CD14-positive monocyte (primary cell): ENCODE measurements around the gene ACSBG1. TPM values are rescaled to one million over a fixed set of nuclear protein-coding genes. Genes with fewer than 3 reads are reported as not detected.

Source experiments
- DNase-seq, 3 donors: peaks; one replicate each; pipeline ENCODE4 v3.0.0-alpha.2; 2011 to 2022
- H2AFZ ChIP-seq: 2 replicates; pipeline ENCODE4 v1.6.0; 2012; ENCODE audit warnings: mild to moderate bottlenecking, low read depth, low read length, inconsistent platforms; ENCODE audit not compliant: insufficient read depth, poor library complexity, severe bottlenecking
- H3K27ac ChIP-seq, 2 donors: 1 replicate in 1 of 2; 2 replicates in 1 of 2; pipeline ENCODE4 v1.5.1; 2012 to 2013; ENCODE audit warnings: low read length in 2 of 2, control low read depth in 1 of 2, inconsistent platforms in 1 of 2, low read depth in 1 of 2, mild to moderate bottlenecking in 1 of 2
- H3K27me3 ChIP-seq, 2 donors: one replicate each; pipeline versions ENCODE4 v1.6.0 to v1.6.1; 2011 to 2013; ENCODE audit warnings: low read length in 2 of 2; ENCODE audit not compliant: control insufficient read depth in 2 of 2, insufficient read depth in 2 of 2
- H3K36me3 ChIP-seq, 2 donors: replicated peaks in 1 of 2; 1 replicate in 1 of 2; 2 replicates in 1 of 2; pipeline versions ENCODE4 v1.5.1 to v1.6.1; 2012 to 2013; ENCODE audit warnings: low read length in 2 of 2, control low read depth in 1 of 2, inconsistent platforms in 1 of 2, mild to moderate bottlenecking in 1 of 2; ENCODE audit not compliant: insufficient read depth in 2 of 2, control insufficient read depth in 1 of 2
- H3K4me1 ChIP-seq, 2 donors: 1 replicate in 1 of 2; 2 replicates in 1 of 2; pipeline versions ENCODE4 v1.5.1 to v1.6.1; 2012 to 2013; ENCODE audit warnings: low read length in 2 of 2, control low read depth in 1 of 2, inconsistent platforms in 1 of 2, mild to moderate bottlenecking in 1 of 2, moderate library complexity in 1 of 2; ENCODE audit not compliant: insufficient read depth in 2 of 2, control insufficient read depth in 1 of 2
- H3K4me2 ChIP-seq: replicated peaks from 2 replicates; pipeline ENCODE3; 2012; ENCODE audit warnings: low read length, moderate library complexity, mild to moderate bottlenecking; ENCODE audit not compliant: poor library complexity, severe bottlenecking; ENCODE audit errors: extremely low read depth
- H3K4me3 ChIP-seq, 3 experiments: fragments of 200-600 bp in 1 of 3; sonication (generic) in 1 of 3; replicated peaks in 1 of 3; 1 replicate in 2 of 3; 2 replicates in 1 of 3; pipeline ENCODE4 v1.5.1; 2011 to 2013; ENCODE audit warnings: low read length in 3 of 3, mild to moderate bottlenecking in 3 of 3, control low read depth in 2 of 3, low read depth in 2 of 3, inconsistent platforms in 1 of 3, moderate library complexity in 1 of 3
- H3K79me2 ChIP-seq: 2 replicates; pipeline ENCODE4 v1.6.0; 2012; ENCODE audit warnings: mild to moderate bottlenecking, control low read depth, inconsistent platforms, low read length, moderate library complexity; ENCODE audit not compliant: insufficient read depth
- H3K9ac ChIP-seq: 2 replicates; pipeline ENCODE4 v1.6.0; 2017; ENCODE audit warnings: low read length, mild to moderate bottlenecking; ENCODE audit not compliant: insufficient read depth, poor library complexity, severe bottlenecking
- H3K9me3 ChIP-seq, 2 donors: replicated peaks in 1 of 2; 1 replicate in 1 of 2; 2 replicates in 1 of 2; pipeline versions ENCODE4 v1.5.1 to v1.6.1; 2012 to 2013; ENCODE audit warnings: low read length in 2 of 2, control low read depth in 1 of 2; ENCODE audit not compliant: control insufficient read depth in 1 of 2, insufficient read depth in 1 of 2
- H4K20me1 ChIP-seq: 2 replicates; pipeline ENCODE4 v1.6.0; 2012; ENCODE audit warnings: mild to moderate bottlenecking, low read length, control low read depth, moderate library complexity; ENCODE audit not compliant: insufficient read depth
- H3K27ac Mint-ChIP-seq, 7 donors: one replicate each; pipeline ENCODE4 v1.8.0; 2020; ENCODE audit warnings: mild to moderate bottlenecking in 7 of 7, mixed read lengths in 7 of 7, moderate library complexity in 6 of 7, inconsistent platforms in 2 of 7
- H3K27me3 Mint-ChIP-seq, 3 donors: one replicate each; pipeline ENCODE4 v1.8.0; 2021 to 2022; ENCODE audit warnings: low read depth in 3 of 3, mild to moderate bottlenecking in 3 of 3, mixed read lengths in 3 of 3, moderate library complexity in 3 of 3, inconsistent platforms in 1 of 3
- H3K36me3 Mint-ChIP-seq, 2 donors: one replicate each; pipeline ENCODE4 v1.8.0; 2020; ENCODE audit warnings: mixed read lengths in 2 of 2, inconsistent platforms in 1 of 2, mild to moderate bottlenecking in 1 of 2
- H3K4me1 Mint-ChIP-seq: one replicate; pipeline ENCODE4 v1.8.0; 2020; ENCODE audit warnings: mild to moderate bottlenecking, mixed read lengths
- H3K4me3 Mint-ChIP-seq, 2 donors: one replicate each; pipeline ENCODE4 v1.8.0; 2020; ENCODE audit warnings: mild to moderate bottlenecking in 2 of 2, mixed read lengths in 2 of 2, moderate library complexity in 1 of 2
- H3K9me3 Mint-ChIP-seq, 7 donors: one replicate each; pipeline ENCODE4 v1.8.0; 2020 to 2022; ENCODE audit warnings: mixed read lengths in 7 of 7, mild to moderate bottlenecking in 6 of 7, moderate library complexity in 6 of 7, inconsistent platforms in 2 of 7
- WGBS: methylation state at CpG from one replicate; pipeline ENCODE4 v1.1.5; 2013; ENCODE audit warnings: missing lambda C conversion rate; ENCODE audit not compliant: insufficient coverage; 5-methylcytosine and 5-hydroxymethylcytosine counted together
- intact Hi-C, 2 donors: fragments of 100-400 bp; cut with micrococcal nuclease; formaldehyde crosslinking; loops; one replicate each; pipeline versions ENCODE4 v1.15.0 to v1.15.1; 2023
- polyA plus RNA-seq, 3 donors: library from polyadenylated mRNA; depleted of rRNA in 1 of 3; unstranded in 2 of 3; stranded (reverse) in 1 of 3; fragments of 300-500 nt in 2 of 3; fragments of >200 nt in 1 of 3; fragmentation: Illumina TruSeq in 2 of 3; gene quantifications; 1 replicate in 2 of 3; 2 replicates in 1 of 3; pipeline ENCODE4 v1.2.3, GENCODE V29; 2012 to 2021
- TF ChIP-seq, protein P1 (sequence below): fragments of 200-600 bp; IDR thresholded peaks from one replicate; pipeline ENCODE4 v1.8.0; 2022; ENCODE audit warnings: antibody characterized with exemption, mild to moderate bottlenecking

Gene ACSBG1
- polyA plus RNA-seq, 3 donors, result 0.01 TPM; not detected in 2

DNA sequence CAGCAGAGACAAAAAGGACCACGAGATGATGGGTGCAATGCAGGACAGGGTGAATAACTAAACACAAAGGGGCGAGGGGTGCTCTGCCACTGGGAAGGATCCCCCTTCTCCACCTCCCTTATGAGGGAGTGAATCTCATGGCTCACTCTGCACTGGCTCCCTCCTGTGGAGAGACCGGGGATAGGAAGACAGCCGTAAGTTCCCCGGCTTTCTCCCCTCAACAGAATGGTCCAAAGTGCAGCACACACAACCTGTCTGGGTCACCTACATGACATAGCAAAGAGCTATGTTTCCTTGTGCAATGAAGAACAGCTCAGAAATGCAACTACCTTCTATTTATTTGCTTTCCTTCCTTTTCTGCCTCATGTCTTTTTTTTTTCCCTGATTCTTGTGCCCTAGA, 7.8 kb upstream of the ACSBG1 start:
- H3K27me3 Mint-ChIP-seq, result peaks cover 0 to 2% (median 1%) of the 10 kb centered on the region in 3 donors
- Histone ChIP-seq H3K4me1 (peaks cover 5% of the 10 kb centered on the region in 2 donors), H3K79me2 (no peaks in the 10 kb centered on the region), H3K27ac (no peak overlapping the region), H3K4me3 (no peak overlapping the region), H4K20me1 (no peaks in the 10 kb centered on the region), H3K4me2 (no peak overlapping the region), H3K36me3 (no peaks in the 10 kb centered on the region), H2AFZ (no peak overlapping the region), H3K9ac (no peak overlapping the region), H3K27me3 (no peaks in the 10 kb centered on the region), H3K9me3 (no peaks in the 10 kb centered on the region)
- no peaks in the 10 kb centered on the region for H3K9me3 Mint-ChIP-seq
- intact Hi-C loops, result loop anchor here (1.0 to 5.0 kb wide), 4 partner anchors 110 to 285 kb away; partner anchors contain the start of gene CIB2 (in 1 of the 2)
- H3K4me1 Mint-ChIP-seq, result peaks cover 2% of the 10 kb centered on the region
- H3K36me3 Mint-ChIP-seq, result no peaks in the 10 kb centered on the region
- H3K27ac Mint-ChIP-seq, result no peak overlapping the region
- TF ChIP-seq, protein P1, sequence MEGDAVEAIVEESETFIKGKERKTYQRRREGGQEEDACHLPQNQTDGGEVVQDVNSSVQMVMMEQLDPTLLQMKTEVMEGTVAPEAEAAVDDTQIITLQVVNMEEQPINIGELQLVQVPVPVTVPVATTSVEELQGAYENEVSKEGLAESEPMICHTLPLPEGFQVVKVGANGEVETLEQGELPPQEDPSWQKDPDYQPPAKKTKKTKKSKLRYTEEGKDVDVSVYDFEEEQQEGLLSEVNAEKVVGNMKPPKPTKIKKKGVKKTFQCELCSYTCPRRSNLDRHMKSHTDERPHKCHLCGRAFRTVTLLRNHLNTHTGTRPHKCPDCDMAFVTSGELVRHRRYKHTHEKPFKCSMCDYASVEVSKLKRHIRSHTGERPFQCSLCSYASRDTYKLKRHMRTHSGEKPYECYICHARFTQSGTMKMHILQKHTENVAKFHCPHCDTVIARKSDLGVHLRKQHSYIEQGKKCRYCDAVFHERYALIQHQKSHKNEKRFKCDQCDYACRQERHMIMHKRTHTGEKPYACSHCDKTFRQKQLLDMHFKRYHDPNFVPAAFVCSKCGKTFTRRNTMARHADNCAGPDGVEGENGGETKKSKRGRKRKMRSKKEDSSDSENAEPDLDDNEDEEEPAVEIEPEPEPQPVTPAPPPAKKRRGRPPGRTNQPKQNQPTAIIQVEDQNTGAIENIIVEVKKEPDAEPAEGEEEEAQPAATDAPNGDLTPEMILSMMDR, result no peak
- peak in 2 of 3 donors; percentile 8 to 22 for DNase-seq
- 74% methylated on average over 3 of the region's 5 CpGs for WGBS
- no peak overlapping the region for H3K4me3 Mint-ChIP-seq

DNA sequence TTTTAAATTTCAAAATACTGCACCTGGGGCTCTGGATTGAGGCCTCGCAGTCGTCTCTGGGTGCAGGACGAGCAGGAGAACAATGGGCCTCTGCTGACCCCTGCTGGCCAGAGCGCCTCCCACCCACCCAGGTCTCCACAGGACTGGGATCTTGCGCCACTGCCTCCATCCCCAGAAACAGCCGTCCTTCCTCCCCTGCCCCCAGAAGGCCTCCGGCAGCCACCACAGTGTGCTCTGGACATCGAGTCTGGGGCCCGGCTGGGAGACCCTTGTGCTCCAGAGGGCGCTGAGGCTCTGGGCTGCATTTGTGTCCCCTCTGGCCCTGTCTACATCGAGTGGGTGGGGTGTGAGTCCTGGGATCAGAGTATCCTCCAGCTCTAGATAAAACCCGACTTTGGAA, 6.7 kb upstream of the ACSBG1 start:
- peaks cover 0 to 2% (median 1%) of the 10 kb centered on the region in 3 donors for H3K27me3 Mint-ChIP-seq
- no peaks in the 10 kb centered on the region for H3K9me3 Mint-ChIP-seq
- H3K4me3 ChIP-seq, result no peak overlapping the region
- peak overlapping the region; percentile 68 for H2AFZ ChIP-seq
- no peaks in the 10 kb centered on the region for H3K36me3 ChIP-seq
- H3K27me3 ChIP-seq, result no peaks in the 10 kb centered on the region
- peaks cover 5% of the 10 kb centered on the region in 2 donors for H3K4me1 ChIP-seq
- H3K4me2 ChIP-seq, result no peak overlapping the region
- no peak overlapping the region for H3K27ac ChIP-seq
- H3K36me3 Mint-ChIP-seq, result no peaks in the 10 kb centered on the region
- TF ChIP-seq, protein P1, result peak; percentile 83
- H3K79me2 ChIP-seq, result no peaks in the 10 kb centered on the region
- H3K9ac ChIP-seq, result no peak overlapping the region
- no peak overlapping the region for H3K4me3 Mint-ChIP-seq
- H3K4me1 Mint-ChIP-seq, result peaks cover 2% of the 10 kb centered on the region
- peak; percentile 63 to 69 (median 67) for DNase-seq
- WGBS, result 4% methylated on average over 5 of the region's 12 CpGs
- no peak overlapping the region for H3K27ac Mint-ChIP-seq
- no peaks in the 10 kb centered on the region for H4K20me1 ChIP-seq
- H3K9me3 ChIP-seq, result no peaks in the 10 kb centered on the region
- intact Hi-C loops, result loop anchor here (2.0 to 5.0 kb wide), 4 partner anchors 109 to 284 kb away; partner anchors contain the start of gene CIB2 (in 1 of the 2)
